Suppressor macrophage treated with lipopolysaccharide for 4 hours (primary cell): Measurements from ENCODE around the gene PIP5K1C.
A peak's percentile ranks its signal among the peaks of the same experiment; 100 is the strongest.

ENCODE experiments used
- DNase-seq: peaks from one replicate; pipeline ENCODE4 v3.0.0-alpha.2; 2020

PIP5K1C gene

GRCh38 chr19:3608079-3608641 lies 92.1 kb downstream of the PIP5K1C start:
- DNase-seq: no peak

- peak; percentile 42 for DNase-seq
Measured at GRCh38 chr19:3607303-3608078, 92.8 kb downstream of the PIP5K1C start.

- DNase-seq: peak; percentile 58
Measured at GRCh38 chr19:3606690-3607289, 93.5 kb downstream of the PIP5K1C start, which contains the start of gene TBXA2R. Gene TBXA2R, minus strand, starts transcription at chr19:3606875. Its CDS starts 6,241 bp downstream, at chr19:3600634.

DNA sequence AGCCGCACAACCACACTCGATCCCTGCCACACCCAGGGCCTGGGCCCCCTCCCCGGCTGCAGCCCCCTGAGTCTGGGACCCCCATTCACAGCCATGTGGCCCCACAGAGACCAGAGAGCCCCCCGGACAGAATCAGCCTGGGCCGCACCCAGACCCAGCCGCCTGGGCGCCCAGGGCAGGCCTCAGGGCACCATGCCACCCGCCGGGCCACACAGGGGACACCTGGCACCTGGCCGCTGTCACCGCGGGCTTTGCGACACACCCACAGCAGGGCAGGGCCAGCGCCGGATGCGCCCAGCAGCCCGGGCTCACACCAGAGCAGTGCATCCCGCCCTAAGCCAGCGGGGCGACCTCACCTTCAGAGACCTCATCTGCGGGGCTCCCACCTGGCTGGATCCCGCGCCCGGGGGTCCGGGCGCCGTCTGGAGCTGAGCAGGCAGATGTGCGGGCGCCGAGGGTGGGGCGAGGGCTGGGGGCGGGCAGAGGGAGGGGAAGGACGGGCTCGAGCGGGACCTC lies 94.0 kb downstream of the PIP5K1C start:
- DNase-seq: no peak

- no peak for DNase-seq
Measured at GRCh38 chr19:3605770-3606169, 94.5 kb downstream of the PIP5K1C start.

DNA sequence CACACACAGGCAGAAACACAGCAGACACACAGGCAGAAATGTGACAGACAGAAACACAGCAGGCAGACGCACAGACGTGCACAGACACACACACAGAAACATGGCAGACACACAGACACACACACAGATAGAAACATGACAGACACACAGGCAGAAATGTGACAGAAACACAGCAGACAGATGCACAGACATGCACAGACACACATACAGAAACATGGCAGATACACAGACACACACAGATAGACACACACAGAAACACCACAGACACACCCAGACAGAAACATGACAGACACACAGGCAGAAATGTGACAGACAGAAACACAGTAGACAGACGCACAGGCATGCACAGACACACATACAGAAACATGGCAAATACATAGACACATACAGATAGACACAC lies 94.9 kb downstream of the PIP5K1C start:
- DNase-seq: no peak

DNA sequence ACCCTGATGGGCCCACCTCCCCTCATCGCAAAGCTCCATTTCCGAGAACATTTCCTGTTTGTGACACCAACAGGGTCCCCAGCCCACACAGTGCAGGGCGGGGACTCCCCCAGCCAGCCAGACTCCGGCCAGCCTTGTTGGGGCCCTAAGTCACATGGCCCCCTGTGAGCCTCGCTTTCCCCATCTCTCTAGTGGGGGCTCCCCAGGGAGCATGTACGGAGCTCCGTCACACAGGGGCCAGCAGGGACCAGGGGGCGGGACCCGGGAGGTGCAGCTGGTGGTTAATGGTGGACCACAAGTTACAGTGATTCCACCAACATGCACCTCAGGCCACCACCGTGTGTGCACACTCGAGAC lies 95.3 kb downstream of the PIP5K1C start:
- no peak for DNase-seq

DNA sequence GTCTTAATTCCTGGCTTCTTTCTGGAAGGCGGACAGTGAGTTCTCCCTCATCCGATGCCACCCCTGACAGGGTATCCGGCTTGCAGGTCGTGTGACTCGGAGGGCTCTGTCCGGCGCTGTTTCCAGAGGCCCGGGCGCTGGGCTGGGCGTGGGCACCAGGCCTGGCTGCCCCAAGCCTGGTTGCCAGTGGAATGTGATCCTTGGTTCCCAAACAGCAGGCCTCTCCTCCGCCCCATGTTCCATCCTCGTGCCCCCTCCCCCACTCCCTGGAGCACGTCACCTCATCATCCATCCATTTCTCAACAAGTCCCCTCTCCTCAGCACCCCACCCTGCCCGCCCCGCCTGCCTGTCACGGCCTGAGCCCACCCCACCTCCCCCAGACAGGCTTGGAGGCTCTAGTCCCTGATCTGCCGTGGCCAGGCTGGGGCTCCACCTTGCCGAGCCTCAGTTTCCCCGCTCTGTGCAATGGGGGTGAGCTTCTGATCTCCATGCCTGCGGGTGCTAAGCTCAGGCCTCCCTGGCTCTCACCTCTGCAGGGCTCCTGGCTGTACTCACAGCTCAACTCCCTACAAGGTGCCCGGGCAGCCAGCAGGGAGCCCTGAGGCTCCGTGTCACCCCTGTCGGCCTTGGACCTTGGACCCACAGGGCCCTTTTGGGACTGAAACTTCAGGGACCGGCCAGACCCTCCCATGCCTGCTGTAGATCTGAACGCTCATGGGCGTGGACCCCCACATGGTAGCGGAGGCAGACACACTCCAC lies 95.9 kb downstream of the PIP5K1C start:
- DNase-seq: no peak

- no peak for DNase-seq
Measured at GRCh38 chr19:3603121-3603811, 97.0 kb downstream of the PIP5K1C start.

DNA sequence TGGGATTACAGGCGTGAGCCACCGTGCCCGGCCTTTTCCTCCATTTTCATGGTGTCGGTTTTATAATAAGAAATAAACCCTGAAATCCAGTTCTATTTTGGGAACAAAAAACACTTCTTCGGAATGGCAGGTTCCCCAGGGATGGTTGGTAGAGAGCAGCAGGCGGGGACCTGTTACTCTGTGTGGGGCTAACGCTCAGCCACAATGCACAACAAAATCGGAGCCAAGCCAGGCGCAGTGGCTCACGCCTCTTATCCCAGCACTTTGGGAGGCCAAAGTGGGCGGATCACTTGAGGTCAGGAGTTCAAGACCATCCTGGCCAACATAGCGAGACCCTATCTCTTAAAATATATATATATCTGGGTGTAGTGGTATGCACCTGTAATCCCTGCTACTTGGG lies 99.2 kb downstream of the PIP5K1C start:
- no peak for DNase-seq

GRCh38 chr19:3599776-3600187 lies 100.5 kb downstream of the PIP5K1C start:
- no peak for DNase-seq

- no peak for DNase-seq
Measured at GRCh38 chr19:3595521-3596061, 104.7 kb downstream of the PIP5K1C start.

GRCh38 chr19:3593156-3593555 lies 107.1 kb downstream of the PIP5K1C start:
- DNase-seq: no peak

DNA sequence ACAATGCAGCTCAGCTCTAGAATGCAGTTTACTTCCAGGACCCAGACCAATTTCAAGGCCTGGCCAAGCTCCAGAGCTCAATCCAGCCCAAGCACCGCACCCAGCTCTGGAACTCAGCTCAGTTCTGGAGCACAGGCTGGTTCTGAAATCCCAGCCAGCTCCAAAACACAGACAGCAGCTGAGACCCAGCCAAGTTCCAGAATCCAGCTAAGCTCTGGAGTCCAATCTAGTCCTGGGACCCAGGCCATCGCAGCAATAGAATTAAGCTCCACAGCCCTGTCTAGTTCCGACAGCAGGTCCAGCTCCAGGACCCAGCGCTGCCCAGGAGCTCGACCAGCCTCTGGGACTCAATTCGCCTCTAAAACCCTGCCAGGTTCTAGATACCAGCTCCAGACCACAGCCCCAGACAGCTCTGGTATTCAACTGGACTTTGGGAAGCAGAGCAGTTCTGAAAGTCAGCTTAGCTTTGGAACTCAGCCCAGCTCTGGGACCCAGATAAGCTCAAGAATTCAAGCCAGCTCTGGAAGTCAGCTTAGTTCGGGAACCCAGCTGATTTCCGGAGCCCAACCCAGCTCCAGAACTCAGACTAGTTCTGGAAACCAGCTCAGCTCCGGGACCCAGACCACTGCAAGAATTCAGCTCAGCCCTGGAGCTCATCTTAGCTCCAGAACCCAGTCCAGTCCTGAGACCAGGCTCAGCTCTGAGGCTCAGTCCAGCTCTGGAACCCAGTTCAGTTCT lies 108.2 kb downstream of the PIP5K1C start:
- no peak for DNase-seq

DNA sequence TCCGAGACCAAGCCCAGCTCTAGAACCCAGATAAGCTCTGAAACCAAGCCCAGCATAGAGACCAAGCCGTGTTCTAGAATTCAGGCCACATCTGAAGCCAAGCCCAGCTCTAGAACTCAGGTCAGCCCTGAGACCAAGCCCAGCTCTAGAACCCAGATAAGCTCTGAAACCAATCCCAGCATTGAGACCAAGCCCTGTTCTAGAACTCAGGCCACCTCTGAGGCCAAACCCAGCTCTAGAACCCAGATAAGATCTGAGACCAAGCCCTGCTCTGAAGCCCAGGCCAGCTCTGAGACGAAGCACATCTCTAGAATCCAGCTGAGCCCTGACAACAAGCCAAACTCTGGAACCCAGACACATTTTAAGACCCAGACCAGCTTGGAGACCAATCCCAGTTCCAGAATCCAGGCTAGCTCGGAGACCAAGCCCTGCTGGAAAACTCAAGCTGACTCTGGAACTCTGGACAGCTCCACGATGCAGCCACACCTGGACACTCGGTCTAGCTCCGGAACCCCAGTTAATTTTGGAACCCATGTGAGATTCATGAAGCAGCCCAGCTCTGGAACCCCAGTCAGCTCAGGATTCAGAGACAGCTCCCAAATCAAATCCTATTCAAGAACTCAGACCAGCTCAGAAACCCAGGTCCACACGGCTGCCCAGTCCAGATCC lies 109.1 kb downstream of the PIP5K1C start:
- DNase-seq: no peak

- DNase-seq: no peak
Measured at GRCh38 chr19:3589949-3590348, 110.3 kb downstream of the PIP5K1C start.

DNA sequence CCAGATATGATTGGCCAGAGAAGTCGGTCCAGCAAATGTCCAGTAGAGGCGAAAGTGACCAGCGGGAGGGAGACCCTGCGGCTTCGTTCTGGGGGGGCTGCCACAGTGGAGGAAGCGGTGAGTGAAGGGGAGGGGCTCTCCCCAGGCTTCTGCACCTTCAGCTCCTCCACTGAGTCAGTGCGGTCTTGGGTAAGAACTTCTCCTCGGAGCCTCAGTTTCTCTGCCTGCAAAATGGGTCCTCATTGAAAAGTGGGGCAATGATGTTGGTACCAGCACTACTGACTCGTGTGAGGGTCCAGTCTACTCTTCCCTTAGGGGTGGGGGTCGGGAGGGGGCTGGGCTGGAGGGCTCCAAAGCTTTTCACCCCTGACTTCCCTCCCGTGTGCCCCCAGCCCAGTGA lies 110.8 kb downstream of the PIP5K1C start:
- DNase-seq: no peak

DNA sequence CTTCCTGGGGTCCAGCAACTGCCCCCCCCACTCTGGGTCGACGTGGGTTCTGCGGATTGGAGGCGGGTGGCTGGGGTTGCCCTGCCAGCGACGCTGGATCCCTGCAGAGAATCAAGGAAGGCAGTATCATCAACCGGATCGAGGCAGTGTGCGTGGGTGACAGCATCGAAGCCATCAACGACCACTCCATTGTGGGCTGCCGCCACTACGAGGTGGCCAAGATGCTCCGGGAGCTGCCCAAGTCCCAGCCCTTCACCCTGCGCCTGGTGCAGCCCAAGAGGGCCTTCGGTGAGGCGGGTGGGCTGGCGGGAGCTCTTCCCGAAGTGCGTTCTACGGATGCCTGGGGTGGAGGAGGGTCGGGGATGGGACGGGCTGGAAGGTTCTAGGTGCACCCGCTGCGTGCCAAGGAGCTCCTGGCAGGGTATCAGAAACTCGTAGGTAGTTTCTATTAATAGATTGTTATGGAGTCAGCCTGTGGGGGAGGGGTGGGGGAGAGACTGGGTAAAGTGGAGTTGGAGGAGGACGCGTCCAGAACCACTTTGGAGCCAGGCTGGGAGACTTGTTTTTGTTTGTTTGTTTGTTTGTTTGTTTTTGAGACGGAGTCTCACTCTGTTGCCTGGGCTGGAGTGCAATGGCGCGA lies 113.4 kb downstream of the PIP5K1C start:
- no peak for DNase-seq

DNA sequence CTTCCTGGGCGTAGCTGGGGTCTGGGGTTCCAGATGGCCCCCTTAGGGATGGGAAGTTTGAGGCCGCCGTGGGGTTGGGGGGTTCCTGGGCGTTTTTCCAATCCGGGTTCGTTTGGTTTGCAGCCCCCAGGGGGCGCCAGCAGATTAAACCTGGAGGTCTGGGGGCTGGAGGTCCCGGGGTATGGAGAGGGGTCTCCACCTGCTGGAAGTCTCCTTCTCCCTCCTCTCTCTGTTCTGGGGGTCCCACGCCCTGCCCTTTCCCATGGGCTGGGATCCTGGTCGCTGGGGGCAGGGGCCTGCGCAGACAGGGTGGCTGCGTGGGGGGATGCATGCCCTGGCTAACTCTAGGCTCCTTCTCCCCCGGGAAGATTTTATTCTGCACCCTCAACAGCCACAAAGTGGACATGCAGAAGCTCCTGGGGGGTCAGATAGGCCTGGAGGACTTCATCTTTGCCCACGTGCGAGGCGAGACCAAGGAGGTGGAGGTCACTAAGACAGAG lies 114.1 kb downstream of the PIP5K1C start:
- peak; percentile 45 for DNase-seq
